Duodenal mucosa (tissue), 2 donors: ENCODE measurements around the gene KDM1B.

Source experiments
- H3K27ac ChIP-seq: one replicate; pipeline ENCODE4 v1.7.0; 2013; ENCODE audit warnings: low read depth, low read length
- H3K27me3 ChIP-seq, 2 donors: one replicate each; pipeline ENCODE4 v1.7.0; 2013; ENCODE audit warnings: low read length in 2 of 2, control low read depth in 1 of 2; ENCODE audit not compliant: insufficient read depth in 2 of 2, control insufficient read depth in 1 of 2
- H3K36me3 ChIP-seq, 2 donors: one replicate each; pipeline ENCODE4 v1.7.0; 2013; ENCODE audit warnings: low read length in 2 of 2, control low read depth in 1 of 2; ENCODE audit not compliant: insufficient read depth in 2 of 2, control insufficient read depth in 1 of 2
- H3K4me1 ChIP-seq, 2 donors: one replicate each; pipeline ENCODE4 v1.7.0; 2013; ENCODE audit warnings: low read length in 2 of 2, control low read depth in 1 of 2; ENCODE audit not compliant: insufficient read depth in 2 of 2, control insufficient read depth in 1 of 2
- H3K4me3 ChIP-seq, 2 donors: one replicate each; pipeline ENCODE4 v1.7.0; 2013; ENCODE audit warnings: low read length in 2 of 2, low read depth in 1 of 2
- H3K9ac ChIP-seq, 2 donors: one replicate each; pipeline ENCODE4 v1.7.0; 2013; ENCODE audit warnings: low read length in 2 of 2, low read depth in 1 of 2
- H3K9me3 ChIP-seq, 2 donors: one replicate each; pipeline ENCODE4 v1.7.0; 2013; ENCODE audit warnings: low read length in 2 of 2, control low read depth in 1 of 2; ENCODE audit not compliant: control insufficient read depth in 1 of 2

KDM1B gene

DNA sequence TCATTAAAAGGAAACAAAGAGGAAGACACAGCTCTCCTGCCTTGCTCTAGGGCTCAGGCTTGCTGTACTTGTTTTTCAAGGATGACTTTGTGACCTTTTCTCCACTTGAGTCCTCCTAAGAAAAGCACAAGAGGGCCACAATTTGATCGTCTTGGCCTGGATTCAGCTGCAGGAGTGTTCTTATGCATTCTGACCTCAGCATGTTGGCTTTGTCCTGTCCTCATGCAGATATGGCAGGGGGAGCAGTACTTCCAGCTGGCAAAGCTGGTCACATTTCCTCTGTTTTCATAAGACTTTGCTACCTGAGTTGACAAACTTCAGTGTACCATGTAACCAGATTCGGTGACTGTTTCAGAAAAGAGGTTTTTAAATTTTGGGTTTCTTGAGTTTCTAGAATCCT is 30.8 kb downstream of the KDM1B start:
- Histone ChIP-seq H3K9ac (no peak overlapping the region), H3K27ac (no peak overlapping the region), H3K4me3 (no peak overlapping the region), H3K9me3 (no peaks in the 10 kb centered on the region), H3K36me3 (peaks cover 0 to 20% of the 10 kb centered on the region in 2 donors), H3K4me1 (peaks cover 0 to 5% of the 10 kb centered on the region in 2 donors), H3K27me3 (no peaks in the 10 kb centered on the region)

DNA sequence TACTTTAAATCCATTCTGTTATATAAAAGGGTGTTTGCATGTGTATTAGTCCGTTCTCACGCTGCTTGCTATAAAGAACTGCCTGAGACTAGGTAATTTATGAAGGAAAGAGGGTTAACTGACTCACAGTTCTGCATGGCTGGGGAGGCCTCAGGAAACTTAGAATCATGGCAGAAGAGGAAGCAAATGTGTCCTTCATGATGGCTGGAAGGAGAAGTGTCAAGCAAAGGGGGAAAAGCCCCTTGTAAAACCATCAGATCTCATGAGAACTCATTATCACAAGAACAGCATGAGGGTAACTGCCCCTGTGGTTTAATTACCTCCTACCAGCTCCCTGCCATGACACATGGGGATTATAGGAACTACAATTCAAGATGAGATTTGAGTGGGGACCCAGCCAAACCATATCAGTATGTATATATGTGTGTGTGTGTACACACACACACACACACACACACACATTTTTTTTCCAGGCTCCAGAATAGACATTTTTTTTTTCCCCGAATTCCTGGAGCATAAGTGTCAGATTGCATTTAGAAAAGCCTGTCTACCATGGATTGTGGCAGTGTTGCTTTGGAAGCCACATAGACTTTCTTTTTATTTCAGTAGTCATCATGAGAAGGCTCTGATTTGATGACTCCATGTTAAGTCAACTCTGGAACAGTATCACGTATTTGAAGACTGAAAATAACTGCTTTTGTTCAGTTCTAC is 31.5 kb downstream of the KDM1B start:
- peaks cover 0 to 5% of the 10 kb centered on the region in 2 donors for H3K4me1 ChIP-seq
- no peaks in the 10 kb centered on the region for H3K27me3 ChIP-seq
- no peak overlapping the region for H3K9ac ChIP-seq
- no peaks in the 10 kb centered on the region for H3K9me3 ChIP-seq
- no peak overlapping the region for H3K4me3 ChIP-seq
- peaks cover 0 to 27% of the 10 kb centered on the region in 2 donors for H3K36me3 ChIP-seq
- no peak overlapping the region for H3K27ac ChIP-seq

DNA sequence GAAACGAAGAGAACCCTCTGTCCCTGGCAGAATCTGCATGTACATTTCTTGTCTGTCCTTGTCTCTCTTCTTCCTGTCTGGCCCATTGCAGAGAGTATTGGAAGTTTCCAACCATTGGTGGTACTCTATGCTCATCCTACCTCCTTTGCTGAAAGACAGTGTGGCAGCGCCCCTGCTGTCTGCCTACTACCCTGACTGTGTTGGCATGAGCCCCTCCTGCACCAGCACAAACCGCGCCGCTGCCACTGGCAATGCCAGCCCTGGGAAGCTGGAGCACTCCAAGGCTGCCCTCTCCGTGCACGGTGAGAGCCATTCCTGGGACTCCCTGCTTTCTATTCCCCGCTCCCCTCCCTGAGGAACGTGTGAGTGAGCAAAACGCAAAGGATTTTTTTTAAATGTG is 32.5 kb downstream of the KDM1B start:
- no peaks in the 10 kb centered on the region for H3K27me3 ChIP-seq
- H3K9ac ChIP-seq, result no peak overlapping the region
- H3K27ac ChIP-seq, result no peak overlapping the region
- peaks cover 0 to 5% of the 10 kb centered on the region in 2 donors for H3K4me1 ChIP-seq
- H3K4me3 ChIP-seq, result no peak overlapping the region
- peaks cover 0 to 31% of the 10 kb centered on the region in 2 donors for H3K36me3 ChIP-seq
- H3K9me3 ChIP-seq, result no peaks in the 10 kb centered on the region

DNA sequence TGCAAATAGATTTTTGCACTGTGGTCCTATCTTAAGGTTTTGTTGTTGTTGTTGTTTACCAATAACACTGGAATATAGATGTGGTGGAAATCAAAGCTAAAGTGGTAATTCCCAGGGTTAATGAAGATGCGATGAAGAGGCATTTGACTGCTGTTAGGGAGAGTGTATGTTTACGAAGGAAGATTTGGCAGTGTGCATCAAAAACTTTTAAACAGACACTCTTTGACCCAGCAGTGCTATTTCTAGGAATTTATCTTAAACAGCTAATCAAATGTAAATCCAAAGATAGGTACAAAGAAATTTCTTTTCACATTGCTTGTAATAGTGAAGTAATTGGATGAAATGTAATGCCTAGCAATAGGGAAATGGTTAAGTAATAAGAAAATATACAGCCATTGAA is 34.0 kb downstream of the KDM1B start:
- Histone ChIP-seq H3K36me3 (peaks cover 0 to 27% of the 10 kb centered on the region in 2 donors), H3K4me3 (no peak overlapping the region), H3K4me1 (peaks cover 0 to 5% of the 10 kb centered on the region in 2 donors), H3K27me3 (no peaks in the 10 kb centered on the region), H3K9ac (no peak overlapping the region), H3K9me3 (no peaks in the 10 kb centered on the region), H3K27ac (no peak overlapping the region)

DNA sequence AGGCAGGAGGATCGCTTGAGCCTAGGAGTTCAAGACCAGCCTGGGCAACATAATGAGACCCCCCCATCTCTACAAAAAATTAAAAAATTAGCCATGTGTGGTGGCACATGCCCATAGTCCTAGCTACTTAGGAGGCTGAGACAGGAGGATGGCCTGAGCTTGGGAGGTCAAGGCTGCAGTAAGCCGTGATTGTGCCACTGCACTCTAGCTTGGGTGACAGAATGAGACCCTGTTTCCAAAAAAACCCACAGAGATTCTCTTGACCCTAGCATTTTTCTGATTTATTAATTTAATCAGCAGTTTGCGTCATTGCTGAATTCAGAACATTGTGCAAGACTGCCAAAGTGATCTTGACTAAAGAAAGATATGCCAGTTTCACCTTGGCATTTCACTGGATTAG is 36.8 kb downstream of the KDM1B start:
- no peaks in the 10 kb centered on the region for H3K9me3 ChIP-seq
- no peaks in the 10 kb centered on the region for H3K4me1 ChIP-seq
- H3K36me3 ChIP-seq, result peaks cover 0 to 22% of the 10 kb centered on the region in 2 donors
- no peak overlapping the region for H3K27ac ChIP-seq
- H3K9ac ChIP-seq, result no peak overlapping the region
- no peak overlapping the region for H3K4me3 ChIP-seq
- no peaks in the 10 kb centered on the region for H3K27me3 ChIP-seq

DNA sequence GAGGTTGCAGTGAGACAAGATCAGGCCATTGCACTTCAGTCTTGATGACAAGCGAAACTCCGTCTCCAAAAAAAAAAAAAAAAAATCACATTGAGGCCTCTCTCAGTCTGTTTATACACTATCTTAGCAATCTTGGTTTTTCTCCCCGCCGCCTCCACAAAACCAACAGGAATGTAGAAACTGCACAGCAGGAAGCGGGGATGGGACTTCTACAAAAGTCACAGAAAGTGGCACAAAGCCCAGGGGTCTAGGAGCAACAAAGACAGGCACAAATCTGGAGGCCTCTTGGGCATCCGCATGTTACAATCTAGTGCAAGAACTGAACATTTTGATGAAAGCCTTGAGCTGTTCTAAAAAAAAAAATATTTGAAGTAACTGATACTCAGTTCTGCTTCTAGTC is 48.6 kb downstream of the KDM1B start:
- Histone ChIP-seq H3K36me3 (peaks cover 12 to 46% of the 10 kb centered on the region in 2 donors), H3K27me3 (no peaks in the 10 kb centered on the region), H3K9ac (no peak overlapping the region), H3K27ac (no peak overlapping the region), H3K9me3 (no peaks in the 10 kb centered on the region), H3K4me3 (no peak overlapping the region), H3K4me1 (no peaks in the 10 kb centered on the region)

DNA sequence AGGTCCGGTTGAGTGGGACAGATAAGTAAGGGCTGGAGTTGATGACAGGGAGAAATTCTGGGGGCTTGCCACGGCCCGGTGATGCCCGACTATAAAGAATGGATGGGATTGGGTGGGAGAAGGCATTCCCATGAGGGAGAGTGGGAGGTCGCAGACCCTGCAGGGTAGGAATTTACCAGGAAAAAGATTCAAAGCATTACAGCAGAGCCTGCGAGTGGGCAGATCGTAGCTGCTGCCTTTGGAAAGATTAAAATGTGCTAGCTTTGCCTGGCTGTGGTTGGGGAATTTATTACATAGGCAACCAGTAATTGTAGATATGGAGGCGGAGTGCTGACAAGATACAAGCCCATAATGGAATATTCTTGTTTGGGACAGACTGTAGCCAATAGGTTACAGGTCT is 49.5 kb downstream of the KDM1B start:
- Histone ChIP-seq H3K4me3 (no peak overlapping the region), H3K27me3 (no peaks in the 10 kb centered on the region), H3K9ac (no peak overlapping the region), H3K36me3 (peaks cover 10 to 43% of the 10 kb centered on the region in 2 donors), H3K9me3 (no peaks in the 10 kb centered on the region), H3K27ac (no peak overlapping the region), H3K4me1 (no peaks in the 10 kb centered on the region)

DNA sequence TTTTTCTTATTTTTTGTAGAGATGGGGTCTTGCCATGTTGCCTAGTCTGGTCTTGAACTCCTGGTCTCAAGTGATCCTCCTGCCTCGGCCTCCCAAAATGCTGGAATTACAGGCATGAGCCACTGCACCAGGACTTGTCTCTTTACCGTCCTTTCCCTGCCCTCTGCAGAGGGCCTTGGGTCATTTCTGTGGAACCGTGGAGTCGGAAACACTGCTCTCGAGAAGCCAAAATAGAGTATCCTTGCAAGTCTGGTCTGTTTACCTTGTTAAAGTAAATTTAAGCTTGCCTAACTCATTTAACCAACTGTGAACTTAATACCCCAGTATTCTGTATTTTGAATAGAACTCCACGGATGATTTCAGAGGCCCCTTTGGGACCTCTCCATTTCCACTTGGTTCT is 51.4 kb downstream of the KDM1B start:
- Histone ChIP-seq H3K9me3 (no peaks in the 10 kb centered on the region), H3K27me3 (no peaks in the 10 kb centered on the region), H3K4me1 (no peaks in the 10 kb centered on the region), H3K36me3 (peaks cover 8 to 37% of the 10 kb centered on the region in 2 donors), H3K4me3 (no peak overlapping the region), H3K27ac (no peak overlapping the region), H3K9ac (no peak overlapping the region)

DNA sequence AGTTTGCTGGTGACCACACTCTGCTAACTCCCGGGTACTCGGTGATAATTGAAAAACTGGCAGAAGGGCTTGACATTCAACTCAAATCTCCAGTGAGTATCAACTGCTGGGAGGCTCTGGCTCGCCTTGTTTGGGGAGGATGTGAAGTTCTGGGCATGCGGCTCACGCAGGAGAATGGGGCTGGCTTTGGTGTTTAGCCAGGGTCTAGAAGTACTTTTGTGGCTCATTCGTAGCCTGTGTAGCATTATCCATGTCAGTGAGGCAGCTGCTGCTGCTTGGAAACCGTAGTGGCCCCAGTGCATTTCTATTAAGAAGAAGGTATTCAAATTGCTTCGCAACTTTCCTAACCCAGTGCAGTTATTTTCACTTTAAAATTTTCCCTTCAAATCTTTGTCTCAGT is 52.2 kb downstream of the KDM1B start:
- Histone ChIP-seq H3K27ac (no peak overlapping the region), H3K27me3 (no peaks in the 10 kb centered on the region), H3K9me3 (no peaks in the 10 kb centered on the region), H3K36me3 (peaks cover 5 to 36% of the 10 kb centered on the region in 2 donors), H3K9ac (no peak overlapping the region), H3K4me3 (no peak overlapping the region), H3K4me1 (no peaks in the 10 kb centered on the region)

DNA sequence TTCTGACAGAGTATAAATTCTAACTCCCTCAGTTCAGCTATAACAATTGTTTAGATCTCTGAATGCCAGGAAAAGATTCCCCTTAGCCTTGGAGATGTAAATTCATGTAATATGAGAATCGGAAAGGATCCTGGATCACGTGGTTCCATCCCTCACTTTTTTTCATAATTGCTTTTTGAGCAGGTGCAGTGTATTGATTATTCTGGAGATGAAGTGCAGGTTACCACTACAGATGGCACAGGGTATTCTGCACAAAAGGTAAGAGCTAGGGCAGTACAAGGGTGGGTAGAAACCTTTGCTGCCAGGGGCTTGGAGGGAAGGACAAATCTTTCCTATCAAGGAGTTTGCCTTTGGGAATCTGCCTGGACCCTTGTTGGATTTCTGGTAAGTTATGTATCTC is 52.7 kb downstream of the KDM1B start:
- no peaks in the 10 kb centered on the region for H3K9me3 ChIP-seq
- no peak overlapping the region for H3K9ac ChIP-seq
- peaks cover 6 to 34% of the 10 kb centered on the region in 2 donors for H3K36me3 ChIP-seq
- no peaks in the 10 kb centered on the region for H3K27me3 ChIP-seq
- no peak overlapping the region for H3K4me3 ChIP-seq
- no peak overlapping the region for H3K27ac ChIP-seq
- no peaks in the 10 kb centered on the region for H3K4me1 ChIP-seq
